Measurements from ENCODE around the gene TMEM132D.

TMEM132D gene

DNA sequence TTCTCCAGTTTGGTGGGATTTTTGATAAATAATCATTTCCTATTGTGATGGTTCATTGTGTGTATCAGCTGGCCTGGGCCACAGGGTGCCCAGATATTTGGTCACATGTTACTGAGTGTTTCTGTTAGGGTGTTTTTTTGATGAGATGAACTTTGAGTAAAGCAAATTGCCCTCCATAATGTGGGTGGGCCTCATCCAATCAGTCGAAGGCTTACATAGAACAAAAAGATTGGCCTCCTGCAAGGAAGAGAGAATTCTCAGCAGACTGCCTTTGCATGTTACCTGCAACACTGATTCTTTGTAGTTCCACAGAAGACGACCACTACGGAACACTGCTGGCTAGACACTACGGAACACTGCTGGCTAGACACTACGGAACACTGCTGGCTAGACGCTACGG is 609.0 kb downstream of the TMEM132D start:
- Mint-ChIP-seq H3K9me3 (no peaks in the 10 kb centered on the region), H3K4me1 (no peaks in the 10 kb centered on the region), H3K36me3 (ENCODE audit: low read depth) (no peaks in the 10 kb centered on the region), H3K27ac (no peak overlapping the region), H3K4me3 (no peak overlapping the region), H3K27me3 (ENCODE audit: low read depth) (peaks cover 13% of the 10 kb centered on the region)
- TF ChIP-seq, protein P1, sequence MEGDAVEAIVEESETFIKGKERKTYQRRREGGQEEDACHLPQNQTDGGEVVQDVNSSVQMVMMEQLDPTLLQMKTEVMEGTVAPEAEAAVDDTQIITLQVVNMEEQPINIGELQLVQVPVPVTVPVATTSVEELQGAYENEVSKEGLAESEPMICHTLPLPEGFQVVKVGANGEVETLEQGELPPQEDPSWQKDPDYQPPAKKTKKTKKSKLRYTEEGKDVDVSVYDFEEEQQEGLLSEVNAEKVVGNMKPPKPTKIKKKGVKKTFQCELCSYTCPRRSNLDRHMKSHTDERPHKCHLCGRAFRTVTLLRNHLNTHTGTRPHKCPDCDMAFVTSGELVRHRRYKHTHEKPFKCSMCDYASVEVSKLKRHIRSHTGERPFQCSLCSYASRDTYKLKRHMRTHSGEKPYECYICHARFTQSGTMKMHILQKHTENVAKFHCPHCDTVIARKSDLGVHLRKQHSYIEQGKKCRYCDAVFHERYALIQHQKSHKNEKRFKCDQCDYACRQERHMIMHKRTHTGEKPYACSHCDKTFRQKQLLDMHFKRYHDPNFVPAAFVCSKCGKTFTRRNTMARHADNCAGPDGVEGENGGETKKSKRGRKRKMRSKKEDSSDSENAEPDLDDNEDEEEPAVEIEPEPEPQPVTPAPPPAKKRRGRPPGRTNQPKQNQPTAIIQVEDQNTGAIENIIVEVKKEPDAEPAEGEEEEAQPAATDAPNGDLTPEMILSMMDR (IDR thresholded peaks at IDR 0.05; ENCODE audit: unreplicated experiment in 3 of 3), result no peak

DNA sequence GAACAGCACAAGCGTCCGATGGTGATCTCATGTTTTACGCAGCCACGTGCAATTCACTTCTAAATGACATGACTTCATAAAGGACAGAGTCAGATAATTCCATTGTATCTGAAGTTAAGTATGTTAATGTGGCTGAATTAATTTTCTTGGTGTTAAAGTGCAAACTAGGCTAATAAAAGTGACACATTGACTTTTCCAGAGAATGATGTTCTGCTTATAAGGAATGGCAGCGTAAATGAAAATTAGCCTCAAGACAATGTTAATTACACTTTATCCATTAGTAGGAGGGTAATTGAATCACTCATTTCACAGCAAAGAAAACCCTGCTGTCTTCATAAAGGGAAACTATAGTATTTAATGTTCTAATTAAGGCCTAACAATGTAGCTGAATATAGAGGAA is 624.1 kb downstream of the TMEM132D start:
- Mint-ChIP-seq H3K27ac (no peak overlapping the region), H3K36me3 (ENCODE audit: low read depth) (no peaks in the 10 kb centered on the region), H3K4me3 (no peak overlapping the region), H3K27me3 (ENCODE audit: low read depth) (peaks cover 12% of the 10 kb centered on the region), H3K9me3 (no peaks in the 10 kb centered on the region), H3K4me1 (no peaks in the 10 kb centered on the region)
- TF ChIP-seq, protein P1 (IDR thresholded peaks at IDR 0.05; ENCODE audit: unreplicated experiment in 3 of 3), result no peak

DNA sequence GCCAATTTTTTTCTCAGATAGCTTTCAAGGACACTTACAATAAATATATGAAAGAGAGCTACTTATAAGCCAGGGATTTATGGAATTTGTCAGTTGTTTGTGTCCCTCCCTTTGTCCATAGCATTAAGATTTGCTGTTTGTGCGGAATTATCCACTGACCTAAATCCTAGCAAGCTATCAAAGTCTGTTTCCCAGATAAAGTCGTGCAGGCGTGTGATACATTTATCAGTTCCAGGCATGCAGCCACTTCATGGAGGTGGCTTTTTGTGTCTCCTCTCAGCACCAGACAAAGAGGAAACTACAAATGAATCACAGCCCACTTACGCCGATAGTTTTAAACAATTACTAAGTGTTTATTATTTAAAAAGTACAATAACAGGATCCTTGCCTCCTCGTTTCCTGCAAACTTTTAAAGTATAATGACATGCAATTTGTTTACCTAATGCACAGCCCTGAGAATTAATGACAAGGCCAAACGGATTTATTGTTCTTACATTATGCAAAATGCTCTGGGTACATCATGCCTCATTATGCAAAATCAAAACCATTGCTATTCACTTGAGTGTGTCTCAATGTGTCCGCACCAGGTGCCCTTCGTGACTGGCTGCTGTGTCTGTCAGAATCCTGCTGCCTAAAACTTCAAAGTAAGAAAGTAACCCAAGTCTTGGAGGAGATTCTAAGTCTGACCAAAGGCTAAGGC is 627.3 kb downstream of the TMEM132D start:
- no peaks in the 10 kb centered on the region for H3K36me3 Mint-ChIP-seq (ENCODE audit: low read depth)
- H3K27me3 Mint-ChIP-seq (ENCODE audit: low read depth), result peaks cover 4% of the 10 kb centered on the region
- H3K4me1 Mint-ChIP-seq, result no peaks in the 10 kb centered on the region
- no peak overlapping the region for H3K27ac Mint-ChIP-seq
- TF ChIP-seq, protein P1 (IDR thresholded peaks at IDR 0.05; ENCODE audit: unreplicated experiment in 3 of 3), result no peak
- H3K4me3 Mint-ChIP-seq, result no peak overlapping the region
- no peaks in the 10 kb centered on the region for H3K9me3 Mint-ChIP-seq

DNA sequence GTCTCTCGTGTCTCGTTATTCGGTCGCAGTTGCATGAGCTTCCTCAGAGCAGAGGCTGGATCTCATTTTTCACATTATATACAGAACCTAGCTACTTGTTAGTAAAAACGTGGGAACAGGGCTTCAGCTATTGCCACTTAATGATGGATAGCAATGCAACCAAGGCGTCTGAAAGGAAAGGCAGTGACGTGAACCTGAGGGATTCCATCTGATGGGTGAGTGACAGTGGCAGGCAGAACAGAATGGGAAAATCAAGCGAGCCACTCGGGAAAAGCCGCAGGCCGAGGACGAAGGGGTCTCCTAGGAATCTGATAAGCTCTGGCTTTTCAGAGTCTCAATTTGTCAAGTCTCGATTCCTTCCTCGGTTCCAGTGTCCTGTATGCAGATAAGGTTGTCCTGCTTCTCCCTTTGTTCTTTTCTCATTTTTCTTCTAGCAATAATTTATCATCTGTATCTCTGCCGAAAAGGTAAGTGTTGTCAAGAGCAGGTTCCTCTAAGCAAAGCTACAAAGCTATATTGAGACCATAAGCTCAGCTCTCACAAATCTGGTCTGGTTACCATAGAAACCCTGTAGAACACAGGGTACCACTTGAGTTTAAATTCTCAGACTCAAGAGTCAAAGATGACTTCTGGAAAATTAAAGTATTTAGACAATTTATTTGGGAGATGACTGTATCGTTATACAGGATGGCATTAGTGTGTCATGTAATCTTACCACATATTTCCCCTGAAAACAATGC is 633.9 kb downstream of the TMEM132D start:
- Mint-ChIP-seq H3K36me3 (ENCODE audit: low read depth) (no peaks in the 10 kb centered on the region), H3K9me3 (peaks cover 15% of the 10 kb centered on the region), H3K4me3 (no peak overlapping the region), H3K27me3 (ENCODE audit: low read depth) (peaks cover 11% of the 10 kb centered on the region), H3K27ac (no peak overlapping the region), H3K4me1 (no peaks in the 10 kb centered on the region)
- TF ChIP-seq, protein P1 (IDR thresholded peaks at IDR 0.05; ENCODE audit: unreplicated experiment in 3 of 3), result no peak

DNA sequence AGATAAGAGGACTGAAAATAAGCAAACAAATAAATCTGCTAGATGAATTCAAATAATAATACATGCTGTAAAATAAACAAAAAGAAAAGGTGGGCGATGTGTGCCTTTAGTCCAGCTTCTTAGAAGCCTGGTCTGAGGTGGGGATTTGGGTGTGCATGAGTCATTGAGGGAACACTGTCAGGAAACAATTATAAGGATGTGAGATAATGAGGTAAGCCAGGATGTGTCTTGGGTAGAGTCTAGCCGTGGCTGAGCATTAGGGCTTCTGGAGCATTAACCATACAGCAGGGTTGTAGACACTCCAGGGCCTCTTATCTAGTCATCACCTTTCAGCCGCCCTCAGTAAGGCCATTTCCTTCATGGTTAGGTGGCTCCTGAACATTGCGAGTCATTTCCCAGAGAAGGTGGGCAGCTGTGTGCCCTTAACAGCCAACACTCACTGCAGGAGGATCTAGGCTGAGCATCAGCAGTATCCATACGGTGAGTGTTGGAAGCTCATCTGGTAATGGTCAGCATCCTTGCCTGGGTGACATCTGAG is 645.0 kb downstream of the TMEM132D start:
- Mint-ChIP-seq H3K27ac (no peak overlapping the region), H3K9me3 (peaks cover 6% of the 10 kb centered on the region), H3K4me1 (no peaks in the 10 kb centered on the region), H3K36me3 (ENCODE audit: low read depth) (no peaks in the 10 kb centered on the region), H3K27me3 (ENCODE audit: low read depth) (no peaks in the 10 kb centered on the region), H3K4me3 (no peak overlapping the region)
- TF ChIP-seq, protein P1 (IDR thresholded peaks at IDR 0.05; ENCODE audit: unreplicated experiment in 3 of 3), result no peak

Measured in nephron (organoid).